GM23338 (cell line): Measurements from ENCODE around the gene SYNE3. TPM values are rescaled to one million over a fixed set of nuclear protein-coding genes. Genes with fewer than 3 reads are reported as not detected.

Experiments
- ATAC-seq: fragments of 200-7000 bp; cut with Tn5 transposase; 3 replicates; pipeline ENCODE4 v1.9.1; 2020
- DNase-seq: peaks from one replicate; pipeline ENCODE4 v3.0.0-alpha.2; 2015; ENCODE audit warnings: low spot score
- H2AFZ ChIP-seq: fragments of 200-600 bp; sonication (generic); 2 replicates; pipeline ENCODE4 v1.8.0; 2016; ENCODE audit warnings: antibody characterized with exemption, mild to moderate bottlenecking, moderate library complexity
- H3F3A ChIP-seq: fragments of 200-600 bp; sonication (generic); replicated peaks from 2 replicates; pipeline ENCODE4 v1.8.0; 2017; ENCODE audit warnings: antibody characterized with exemption, mixed run types, low read depth
- H3K27ac ChIP-seq: fragments of 200-600 bp; sonication (generic); 2 replicates; pipeline ENCODE4 v1.6.1; 2016; ENCODE audit warnings: low read depth
- H3K27me3 ChIP-seq: fragments of 200-600 bp; sonication (generic); 2 replicates; pipeline ENCODE4 v1.8.0; 2016; ENCODE audit warnings: mild to moderate bottlenecking, mixed run types, moderate library complexity; ENCODE audit not compliant: insufficient read depth
- H3K36me3 ChIP-seq: fragments of 200-600 bp; sonication (generic); 2 replicates; pipeline ENCODE4 v1.8.0; 2016; ENCODE audit warnings: mild to moderate bottlenecking; ENCODE audit not compliant: insufficient read depth
- H3K4me1 ChIP-seq: fragments of 200-600 bp; sonication (generic); 2 replicates; pipeline ENCODE4 v1.8.0; 2016; ENCODE audit warnings: mild to moderate bottlenecking, moderate library complexity; ENCODE audit not compliant: insufficient read depth
- H3K4me2 ChIP-seq: fragments of 200-600 bp; sonication (generic); 2 replicates; pipeline ENCODE4 v1.7.1; 2017; ENCODE audit warnings: mixed run types
- H3K4me3 ChIP-seq: fragments of 200-600 bp; sonication (generic); 2 replicates; pipeline ENCODE4 v1.6.1; 2016; ENCODE audit warnings: mixed run types
- H3K79me2 ChIP-seq: fragments of 200-600 bp; sonication (generic); replicated peaks from 2 replicates; pipeline ENCODE4 v1.8.0; 2017; ENCODE audit warnings: mild to moderate bottlenecking; ENCODE audit not compliant: insufficient read depth
- H3K9me2 ChIP-seq: fragments of 200-600 bp; sonication (generic); 2 replicates; pipeline ENCODE4 v1.8.0; 2017; ENCODE audit not compliant: insufficient read depth
- H4K20me1 ChIP-seq: fragments of 200-600 bp; sonication (generic); replicated peaks from 2 replicates; pipeline ENCODE4 v1.8.0; 2017; ENCODE audit warnings: mild to moderate bottlenecking; ENCODE audit not compliant: insufficient read depth
- H3K27ac Mint-ChIP-seq: 2 replicates; pipeline ENCODE4 v1.8.0; 2020; ENCODE audit warnings: inconsistent platforms, mild to moderate bottlenecking, moderate library complexity, mixed read lengths
- H3K27me3 Mint-ChIP-seq: 3 replicates; pipeline ENCODE4 v1.8.0; 2022; ENCODE audit warnings: low read depth, mild to moderate bottlenecking, moderate library complexity, mixed read lengths, inconsistent platforms; ENCODE audit not compliant: insufficient read depth, poor library complexity
- H3K36me3 Mint-ChIP-seq: 3 replicates; pipeline ENCODE4 v1.8.0; 2021; ENCODE audit warnings: low read depth, mild to moderate bottlenecking, inconsistent platforms, moderate library complexity, mixed read lengths
- H3K4me1 Mint-ChIP-seq: 3 replicates; pipeline ENCODE4 v1.8.0; 2020; ENCODE audit warnings: mild to moderate bottlenecking, inconsistent platforms, mixed read lengths
- H3K4me3 Mint-ChIP-seq: 3 replicates; pipeline ENCODE4 v1.8.0; 2021; ENCODE audit warnings: moderate library complexity, mild to moderate bottlenecking, inconsistent platforms, mixed read lengths
- H3K9me3 Mint-ChIP-seq: 3 replicates; pipeline ENCODE4 v1.8.0; 2020; ENCODE audit warnings: moderate library complexity, mild to moderate bottlenecking, inconsistent platforms, mixed read lengths
- CREB1 ChIP-seq: fragments of 250-450 bp; sonication (Bioruptor Pico); IDR thresholded peaks from 2 replicates; pipeline ENCODE4 v1.5.0; 2020; ENCODE audit warnings: low read depth, mild to moderate bottlenecking, moderate library complexity
- JUNB ChIP-seq: IDR thresholded peaks from one replicate; pipeline ENCODE4 v1.6.1; 2016; ENCODE audit warnings: antibody characterized with exemption; ENCODE audit not compliant: unreplicated experiment
- NANOG ChIP-seq: IDR thresholded peaks from 2 replicates; pipeline ENCODE4 v1.6.1; 2016; ENCODE audit warnings: antibody characterized with exemption, borderline replicate concordance
- POLR2AphosphoS5 ChIP-seq: IDR thresholded peaks from 2 replicates; pipeline ENCODE4 v1.6.1; 2016; ENCODE audit warnings: antibody characterized with exemption, low read depth
- ZNF331 ChIP-seq: fragments of 250-450 bp; sonication (Bioruptor Pico); IDR thresholded peaks from 2 replicates; pipeline ENCODE4 v1.5.0; 2020; ENCODE audit warnings: low read depth, mild to moderate bottlenecking, moderate library complexity
- polyA plus RNA-seq: library from polyadenylated mRNA; unstranded; fragments of >200 nt; fragmentation: Nextera tagmentation; extraction: Ambion mirVana; gene quantifications from 2 replicates; pipeline ENCODE4 v1.2.1, GENCODE V29; 2016
- total RNA-seq: library from RNA; depleted of rRNA; stranded (reverse); fragments of >200 nt; shearing (Covaris generic); gene quantifications from 2 replicates; pipeline ENCODE4 v1.2.3, GENCODE V29; 2014
- TF ChIP-seq, protein P1 (sequence below): IDR thresholded peaks from one replicate; pipeline ENCODE4 v1.6.1; 2018; ENCODE audit warnings: antibody characterized with exemption; ENCODE audit not compliant: unreplicated experiment
- TF ChIP-seq, protein P2 (sequence below), 2 experiments: fragments of 200-600 bp in 1 of 2; sonication (generic) in 1 of 2; conservative IDR thresholded peaks; 2 replicates each; pipeline versions ENCODE4 v1.5.1 to v1.6.1; 2016 to 2017; ENCODE audit warnings: antibody characterized with exemption in 2 of 2, low read depth in 2 of 2, mild to moderate bottlenecking in 2 of 2, moderate library complexity in 1 of 2
- TF ChIP-seq, protein P3 (sequence below): IDR thresholded peaks from 2 replicates; pipeline ENCODE4 v1.6.1; 2016; ENCODE audit warnings: antibody characterized with exemption

SYNE3 gene
- total and polyA plus RNA-seq, 2 experiments from 2014 or later: 0.02 to 0.03 TPM

DNA sequence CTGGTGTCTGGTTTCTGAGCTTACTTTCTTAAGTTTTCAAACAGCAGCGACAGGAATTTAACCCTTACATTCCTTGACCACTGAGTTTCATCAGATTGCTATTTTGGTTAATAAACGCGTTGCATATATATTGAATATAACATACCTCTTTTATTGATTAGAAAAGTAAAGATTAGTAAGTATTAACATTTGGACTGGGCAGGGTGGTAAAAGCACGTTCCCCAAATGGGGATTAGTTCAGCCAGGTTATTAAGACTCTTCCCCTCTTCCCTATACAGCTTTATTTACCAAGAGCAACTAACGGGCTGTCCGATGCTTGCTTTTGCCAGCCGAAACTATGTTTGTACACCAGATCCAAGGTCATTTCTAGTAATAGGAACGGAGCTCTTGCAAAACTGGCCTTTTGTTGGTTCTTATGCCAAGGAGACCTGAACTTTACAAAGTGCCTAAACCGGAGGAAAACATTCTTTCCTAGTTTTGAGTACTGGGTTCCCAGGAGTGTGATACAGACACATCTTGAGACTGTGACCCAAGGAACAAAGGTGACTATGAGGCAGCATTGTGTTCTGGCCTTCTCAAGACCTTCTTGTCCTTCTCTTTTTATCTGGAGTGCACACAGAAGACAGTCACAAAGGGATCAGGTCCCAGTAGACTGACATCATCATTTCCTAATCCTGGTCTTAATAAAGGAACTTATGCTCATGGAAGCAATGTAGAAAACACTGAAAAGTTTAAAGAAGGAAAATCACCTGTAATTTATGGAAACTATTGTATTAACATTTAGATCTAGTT is 21.0 kb upstream of the SYNE3 start (continued):
- TF ChIP-seq, protein P1, sequence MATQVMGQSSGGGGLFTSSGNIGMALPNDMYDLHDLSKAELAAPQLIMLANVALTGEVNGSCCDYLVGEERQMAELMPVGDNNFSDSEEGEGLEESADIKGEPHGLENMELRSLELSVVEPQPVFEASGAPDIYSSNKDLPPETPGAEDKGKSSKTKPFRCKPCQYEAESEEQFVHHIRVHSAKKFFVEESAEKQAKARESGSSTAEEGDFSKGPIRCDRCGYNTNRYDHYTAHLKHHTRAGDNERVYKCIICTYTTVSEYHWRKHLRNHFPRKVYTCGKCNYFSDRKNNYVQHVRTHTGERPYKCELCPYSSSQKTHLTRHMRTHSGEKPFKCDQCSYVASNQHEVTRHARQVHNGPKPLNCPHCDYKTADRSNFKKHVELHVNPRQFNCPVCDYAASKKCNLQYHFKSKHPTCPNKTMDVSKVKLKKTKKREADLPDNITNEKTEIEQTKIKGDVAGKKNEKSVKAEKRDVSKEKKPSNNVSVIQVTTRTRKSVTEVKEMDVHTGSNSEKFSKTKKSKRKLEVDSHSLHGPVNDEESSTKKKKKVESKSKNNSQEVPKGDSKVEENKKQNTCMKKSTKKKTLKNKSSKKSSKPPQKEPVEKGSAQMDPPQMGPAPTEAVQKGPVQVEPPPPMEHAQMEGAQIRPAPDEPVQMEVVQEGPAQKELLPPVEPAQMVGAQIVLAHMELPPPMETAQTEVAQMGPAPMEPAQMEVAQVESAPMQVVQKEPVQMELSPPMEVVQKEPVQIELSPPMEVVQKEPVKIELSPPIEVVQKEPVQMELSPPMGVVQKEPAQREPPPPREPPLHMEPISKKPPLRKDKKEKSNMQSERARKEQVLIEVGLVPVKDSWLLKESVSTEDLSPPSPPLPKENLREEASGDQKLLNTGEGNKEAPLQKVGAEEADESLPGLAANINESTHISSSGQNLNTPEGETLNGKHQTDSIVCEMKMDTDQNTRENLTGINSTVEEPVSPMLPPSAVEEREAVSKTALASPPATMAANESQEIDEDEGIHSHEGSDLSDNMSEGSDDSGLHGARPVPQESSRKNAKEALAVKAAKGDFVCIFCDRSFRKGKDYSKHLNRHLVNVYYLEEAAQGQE: no peak
- TF ChIP-seq ZNF331 (no peak), JUNB (no peak), NANOG (no peak), CREB1 (CRISPR knock-in tag) (no peak), POLR2AphosphoS5 (no peak)
- TF ChIP-seq, protein P2, sequence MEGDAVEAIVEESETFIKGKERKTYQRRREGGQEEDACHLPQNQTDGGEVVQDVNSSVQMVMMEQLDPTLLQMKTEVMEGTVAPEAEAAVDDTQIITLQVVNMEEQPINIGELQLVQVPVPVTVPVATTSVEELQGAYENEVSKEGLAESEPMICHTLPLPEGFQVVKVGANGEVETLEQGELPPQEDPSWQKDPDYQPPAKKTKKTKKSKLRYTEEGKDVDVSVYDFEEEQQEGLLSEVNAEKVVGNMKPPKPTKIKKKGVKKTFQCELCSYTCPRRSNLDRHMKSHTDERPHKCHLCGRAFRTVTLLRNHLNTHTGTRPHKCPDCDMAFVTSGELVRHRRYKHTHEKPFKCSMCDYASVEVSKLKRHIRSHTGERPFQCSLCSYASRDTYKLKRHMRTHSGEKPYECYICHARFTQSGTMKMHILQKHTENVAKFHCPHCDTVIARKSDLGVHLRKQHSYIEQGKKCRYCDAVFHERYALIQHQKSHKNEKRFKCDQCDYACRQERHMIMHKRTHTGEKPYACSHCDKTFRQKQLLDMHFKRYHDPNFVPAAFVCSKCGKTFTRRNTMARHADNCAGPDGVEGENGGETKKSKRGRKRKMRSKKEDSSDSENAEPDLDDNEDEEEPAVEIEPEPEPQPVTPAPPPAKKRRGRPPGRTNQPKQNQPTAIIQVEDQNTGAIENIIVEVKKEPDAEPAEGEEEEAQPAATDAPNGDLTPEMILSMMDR (conservative IDR thresholded peaks at IDR 0.05; ENCODE audit: low read depth in 2 of 2): no peak
- TF ChIP-seq, protein P3, sequence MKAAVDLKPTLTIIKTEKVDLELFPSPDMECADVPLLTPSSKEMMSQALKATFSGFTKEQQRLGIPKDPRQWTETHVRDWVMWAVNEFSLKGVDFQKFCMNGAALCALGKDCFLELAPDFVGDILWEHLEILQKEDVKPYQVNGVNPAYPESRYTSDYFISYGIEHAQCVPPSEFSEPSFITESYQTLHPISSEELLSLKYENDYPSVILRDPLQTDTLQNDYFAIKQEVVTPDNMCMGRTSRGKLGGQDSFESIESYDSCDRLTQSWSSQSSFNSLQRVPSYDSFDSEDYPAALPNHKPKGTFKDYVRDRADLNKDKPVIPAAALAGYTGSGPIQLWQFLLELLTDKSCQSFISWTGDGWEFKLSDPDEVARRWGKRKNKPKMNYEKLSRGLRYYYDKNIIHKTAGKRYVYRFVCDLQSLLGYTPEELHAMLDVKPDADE: no peak

DNA sequence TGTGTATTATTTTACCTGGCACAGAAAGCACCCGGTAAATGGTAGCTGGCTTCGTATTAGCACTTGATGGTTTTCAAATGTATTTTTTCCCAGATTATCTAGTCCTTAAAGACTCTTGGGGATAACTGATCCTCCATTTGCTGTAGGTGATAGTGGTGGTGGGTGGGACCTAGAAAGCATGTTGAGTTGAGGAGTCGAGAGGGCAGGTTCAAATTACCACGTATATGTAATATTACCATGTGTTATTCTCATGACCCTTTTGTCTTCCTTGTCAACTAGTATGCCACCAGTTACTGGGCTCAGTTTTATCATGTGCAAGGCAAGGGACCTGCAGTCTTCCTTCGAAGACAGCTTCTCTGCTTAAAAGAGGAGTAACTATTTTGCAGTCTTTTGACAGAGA is 20.2 kb upstream of the SYNE3 start:
- Mint-ChIP-seq H3K27me3 (peaks cover 7% of the 10 kb centered on the region), H3K4me3 (peak overlapping the region; percentile 95), H3K27ac (no peak overlapping the region), H3K4me1 (peaks cover 44% of the 10 kb centered on the region), H3K36me3 (peaks cover 19% of the 10 kb centered on the region), H3K9me3 (no peaks in the 10 kb centered on the region)
- Histone ChIP-seq H3K27ac (no peak overlapping the region), H3K36me3 (0 out of 2 replicates have a peak, but pooled peaks cover 10% of the 10 kb centered on the region), H3K9me2 (no peaks in the 10 kb centered on the region), H2AFZ (no peak overlapping the region), H3K79me2 (peaks cover 90% of the 10 kb centered on the region), H3K4me2 (peak overlapping the region; percentile 98), H3F3A (no peaks in the 10 kb centered on the region), H4K20me1 (peaks cover 70% of the 10 kb centered on the region), H3K4me3 (peak overlapping the region; percentile 95), H3K27me3 (no peaks in the 10 kb centered on the region), H3K4me1 (peaks cover 27% of the 10 kb centered on the region)
- DNase-seq (no peak), ATAC-seq (no peak)
- TF ChIP-seq, protein P3: no peak
- TF ChIP-seq NANOG: no peak
